Peyer's patch (tissue), 4 donors: ENCODE data around the gene MYOF. TPM values are rescaled to one million over a fixed set of nuclear protein-coding genes. Genes with fewer than 3 reads are reported as not detected.
"Not testable (repeated sequence)": the region's sequence is repeated elsewhere in the genome, so short reads cannot be mapped to it uniquely, and the experiment has no call there.

Source experiments
- DNase-seq, 3 donors: peaks; one replicate each; pipeline ENCODE4 v3.0.0-alpha.2; 2017 to 2019
- H3K27ac ChIP-seq, 4 donors: fragments of 200-600 bp; sonication (generic); one replicate each; pipeline ENCODE4 v1.5.1; 2016 to 2019
- H3K27me3 ChIP-seq, 2 donors: fragments of 200-600 bp; sonication (generic); one replicate each; pipeline ENCODE4 v1.5.1; 2019
- H3K36me3 ChIP-seq, 3 donors: fragments of 200-600 bp; sonication (generic); one replicate each; pipeline ENCODE4 v1.5.1; 2016 to 2019
- H3K4me1 ChIP-seq, 4 donors: fragments of 200-600 bp; sonication (generic); one replicate each; pipeline ENCODE4 v1.5.1; 2016 to 2019
- H3K4me3 ChIP-seq, 4 donors: fragments of 200-600 bp; sonication (generic); 1 replicate in 3 of 4; 2 replicates in 1 of 4; pipeline ENCODE4 v1.5.1; 2016 to 2019; ENCODE audit warnings: mild to moderate bottlenecking in 1 of 4
- H3K9me3 ChIP-seq, 4 donors: fragments of 200-600 bp; sonication (generic); one replicate each; pipeline ENCODE4 v1.5.1; 2016 to 2019; ENCODE audit warnings: mild to moderate bottlenecking in 1 of 4
- CTCF ChIP-seq, 6 experiments: fragments of 450-650 bp in 4 of 6; fragments of 200-600 bp in 2 of 6; sonication (generic) in 1 of 6; IDR thresholded peaks; one replicate each; pipeline ENCODE4 v1.5.1; 2017 to 2019; ENCODE audit warnings: antibody characterized with exemption in 6 of 6, mild to moderate bottlenecking in 3 of 6, moderate library complexity in 1 of 6
- POLR2A ChIP-seq, 2 donors: fragments of 450-650 bp; IDR thresholded peaks; one replicate each; pipeline ENCODE4 v1.5.1; 2017; ENCODE audit warnings: antibody characterized with exemption in 2 of 2, mild to moderate bottlenecking in 2 of 2, moderate library complexity in 2 of 2
- total RNA-seq, 4 donors: library from RNA; depleted of rRNA; stranded (reverse); fragments of >200 nt; gene quantifications; one replicate each; pipeline ENCODE4 v1.1.0, GENCODE V29; 2016

The MYOF gene
- total RNA-seq, 4 donors from 2014 or later, result 15.1 to 52.8 (median 24.4) TPM

GRCh38 chr10:93447019-93447418, 35.1 kb downstream of the MYOF start:
- no peak for TF ChIP-seq POLR2A (IDR thresholded peaks at IDR 0.05)
- TF ChIP-seq CTCF (IDR thresholded peaks at IDR 0.05), result no peak
- Histone ChIP-seq H3K9me3 (no peaks in the 10 kb centered on the region), H3K27me3 (no peaks in the 10 kb centered on the region), H3K27ac (peak overlapping the region in 1 of 4 donors; percentile 95), H3K4me1 (peaks cover 0 to 30% (median 0%) of the 10 kb centered on the region in 4 donors), H3K4me3 (no peak overlapping the region), H3K36me3 (no peaks in the 10 kb centered on the region)
- DNase-seq, result no peak

- DNase-seq, result no peak
Observed at GRCh38 chr10:93445978-93446720, 36.0 kb downstream of the MYOF start.

GRCh38 chr10:93445097-93445960, 36.8 kb downstream of the MYOF start:
- TF ChIP-seq POLR2A (IDR thresholded peaks at IDR 0.05) (peak in 1 of 2 donors; percentile 28), CTCF (IDR thresholded peaks at IDR 0.05) (no peak)
- H3K36me3 ChIP-seq, result no peaks in the 10 kb centered on the region
- peak; percentile 50 to 88 (median 87) for DNase-seq
- no peak overlapping the region for H3K4me3 ChIP-seq
- no peaks in the 10 kb centered on the region for H3K9me3 ChIP-seq
- no peaks in the 10 kb centered on the region for H3K27me3 ChIP-seq
- H3K27ac ChIP-seq, result peak overlapping the region; percentile 29 to 95 (median 58)
- peaks cover 0 to 30% (median 0%) of the 10 kb centered on the region in 4 donors for H3K4me1 ChIP-seq

More at GRCh38 chr10:93445978-93446720, 36.0 kb downstream of the MYOF start:
- Histone ChIP-seq H3K36me3 (no peaks in the 10 kb centered on the region), H3K4me1 (peaks cover 0 to 30% (median 0%) of the 10 kb centered on the region in 4 donors), H3K9me3 (no peaks in the 10 kb centered on the region), H3K4me3 (no peak overlapping the region), H3K27me3 (no peaks in the 10 kb centered on the region), H3K27ac (peak overlapping the region; percentile 19 to 95 (median 56))
- TF ChIP-seq POLR2A (IDR thresholded peaks at IDR 0.05) (no peak), CTCF (IDR thresholded peaks at IDR 0.05) (no peak)

GRCh38 chr10:93443481-93443880, 38.7 kb downstream of the MYOF start:
- TF ChIP-seq POLR2A (IDR thresholded peaks at IDR 0.05) (no peak), CTCF (IDR thresholded peaks at IDR 0.05) (no peak)
- no peaks in the 10 kb centered on the region for H3K36me3 ChIP-seq
- DNase-seq, result no peak
- H3K27ac ChIP-seq, result peak overlapping the region in 1 of 4 donors; percentile 95
- H3K4me3 ChIP-seq, result no peak overlapping the region
- no peaks in the 10 kb centered on the region for H3K9me3 ChIP-seq
- no peaks in the 10 kb centered on the region for H3K27me3 ChIP-seq
- H3K4me1 ChIP-seq, result peaks cover 0 to 43% (median 0%) of the 10 kb centered on the region in 4 donors

GRCh38 chr10:93442721-93443120, 39.4 kb downstream of the MYOF start:
- H3K4me3 ChIP-seq, DNase-seq, H3K36me3 ChIP-seq, H3K27me3 ChIP-seq, H3K9me3 ChIP-seq: not testable (repeated sequence)
- peak overlapping the region in 2 of 4 donors; percentile 40 to 95 for H3K27ac ChIP-seq
- H3K4me1 ChIP-seq, result peaks cover 0 to 51% (median 0%) of the 10 kb centered on the region in 4 donors
